ENCODE results near the gene HSD3B7. TPM values are rescaled to one million over a fixed set of nuclear protein-coding genes. Genes with fewer than 3 reads are reported as not detected.

Gene HSD3B7
- total and polyA plus RNA-seq, 2 donors (not counting 1 experiment from before 2014, with no cell fraction given), result 0.89 to 1.2 TPM

- Histone ChIP-seq H2AFZ (ENCODE audit: insufficient read depth, low read depth, low read length, poor library complexity, severe bottlenecking) (no peak overlapping the region), H3K27ac (ENCODE audit: low read length in 2 of 2) (no peak overlapping the region), H3K9me3 (ENCODE audit: control extremely low read depth in 1 of 3, control insufficient read depth in 2 of 3, insufficient read depth in 1 of 3, low read length in 2 of 3) (no peaks in the 10 kb centered on the region), H3K4me1 (ENCODE audit: control insufficient read depth in 2 of 2, insufficient read depth in 2 of 2, low read length in 2 of 2) (no peaks in the 10 kb centered on the region), H4K20me1 (ENCODE audit: control insufficient read depth, insufficient read depth, low read length, poor library complexity, severe bottlenecking) (no peaks in the 10 kb centered on the region), H3K9ac (ENCODE audit: low read length) (no peak overlapping the region), H3K79me2 (ENCODE audit: control insufficient read depth, insufficient read depth, low read length) (no peaks in the 10 kb centered on the region), H3K27me3 (replicated peaks in 1 of 4; ENCODE audit: control extremely low read depth in 1 of 4, control insufficient read depth in 3 of 4, insufficient read depth in 4 of 4, low read length in 3 of 4) (peaks cover 0 to 4% (median 0%) of the 10 kb centered on the region in 4 experiments), H3K36me3 (replicated peaks in 1 of 2; ENCODE audit: control extremely low read depth in 1 of 2, control insufficient read depth in 1 of 2, extremely low read depth in 1 of 2, insufficient read depth in 2 of 2, low read length in 1 of 2) (no peaks in the 10 kb centered on the region), H3K4me3 (ENCODE audit: control extremely low read depth in 1 of 5, extremely low read depth in 1 of 5, insufficient read depth in 1 of 5, low read depth in 2 of 5, low read length in 4 of 5) (no peak overlapping the region), H3K4me2 (replicated peaks; ENCODE audit: low read depth, low read length, poor library complexity, severe bottlenecking) (no peak overlapping the region)
- WGBS (ENCODE audit: insufficient coverage), result 91% methylated on average over 9 of the region's 9 CpGs
- Mint-ChIP-seq H3K27ac (no peak overlapping the region), H3K4me3 (no peak overlapping the region), H3K9me3 (ENCODE audit: insufficient read depth) (no peaks in the 10 kb centered on the region), H3K27me3 (peaks cover 4% of the 10 kb centered on the region), H3K4me1 (no peaks in the 10 kb centered on the region)
- POLR2A ChIA-PET, result no interaction called here
- intact Hi-C loops (cut with micrococcal nuclease), result no loop called here
- ATAC-seq (ENCODE audit: low read depth) (no peak), DNase-seq (no peak)
- TF ChIP-seq EZH2 (IDR thresholded peaks at IDR 0.05; ENCODE audit: borderline replicate concordance, insufficient read depth, low read depth, low read length, poor library complexity, severe bottlenecking), result no peak
- CTCF ChIA-PET, result interaction anchor here (0.9 to 2.1 kb wide), 2 partner anchors 15 to 19 kb away, joined by 3 to 7 read pairs; partner anchors contain the start of gene HSD3B7
Observed at GRCh38 chr16:31002862-31003341, 17.9 kb downstream of the HSD3B7 start.

DNA sequence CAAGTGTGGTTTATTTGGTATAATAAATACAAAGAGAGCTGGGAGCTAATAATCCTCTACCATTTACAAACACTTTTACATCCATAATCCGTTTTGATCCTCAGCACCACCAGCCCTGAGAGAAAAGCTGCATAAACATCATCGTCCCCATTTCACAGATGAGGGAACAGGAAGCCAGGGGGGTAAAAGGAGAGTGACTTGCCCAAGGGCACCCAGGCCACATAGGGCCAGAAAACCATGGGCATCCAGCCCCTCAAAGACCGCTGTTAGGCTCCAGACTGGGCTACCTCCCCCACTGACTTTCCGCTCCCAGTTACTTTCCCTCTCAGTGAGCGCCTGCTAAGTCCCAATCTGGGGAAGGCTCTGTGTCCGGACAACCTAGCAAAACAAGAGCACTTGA, 18.7 kb downstream of the HSD3B7 start:
- Histone ChIP-seq H3K4me3 (ENCODE audit: control extremely low read depth in 1 of 5, extremely low read depth in 1 of 5, insufficient read depth in 1 of 5, low read depth in 2 of 5, low read length in 4 of 5) (no peak overlapping the region), H3K4me1 (ENCODE audit: control insufficient read depth in 2 of 2, insufficient read depth in 2 of 2, low read length in 2 of 2) (no peaks in the 10 kb centered on the region), H3K27me3 (replicated peaks in 1 of 4; ENCODE audit: control extremely low read depth in 1 of 4, control insufficient read depth in 3 of 4, insufficient read depth in 4 of 4, low read length in 3 of 4) (peaks cover 0 to 4% (median 2%) of the 10 kb centered on the region in 4 experiments), H3K9me3 (ENCODE audit: control extremely low read depth in 1 of 3, control insufficient read depth in 2 of 3, insufficient read depth in 1 of 3, low read length in 2 of 3) (no peaks in the 10 kb centered on the region), H3K9ac (ENCODE audit: low read length) (no peak overlapping the region), H3K79me2 (ENCODE audit: control insufficient read depth, insufficient read depth, low read length) (no peaks in the 10 kb centered on the region), H2AFZ (ENCODE audit: insufficient read depth, low read depth, low read length, poor library complexity, severe bottlenecking) (no peak overlapping the region), H4K20me1 (ENCODE audit: control insufficient read depth, insufficient read depth, low read length, poor library complexity, severe bottlenecking) (no peaks in the 10 kb centered on the region), H3K4me2 (replicated peaks; ENCODE audit: low read depth, low read length, poor library complexity, severe bottlenecking) (no peak overlapping the region), H3K36me3 (replicated peaks in 1 of 2; ENCODE audit: control extremely low read depth in 1 of 2, control insufficient read depth in 1 of 2, extremely low read depth in 1 of 2, insufficient read depth in 2 of 2, low read length in 1 of 2) (no peaks in the 10 kb centered on the region), H3K27ac (ENCODE audit: low read length in 2 of 2) (no peak overlapping the region)
- ATAC-seq (ENCODE audit: low read depth), result no peak
- POLR2A ChIA-PET, result no interaction called here
- DNase-seq, result no peak
- WGBS (ENCODE audit: insufficient coverage), result 88% methylated on average over 4 of the region's 6 CpGs
- no peak overlapping the region for H3K4me3 Mint-ChIP-seq
- intact Hi-C loops (cut with micrococcal nuclease), result no loop called here
- no peak overlapping the region for H3K27ac Mint-ChIP-seq
- H3K4me1 Mint-ChIP-seq, result no peaks in the 10 kb centered on the region
- TF ChIP-seq CTCF (IDR thresholded peaks at IDR 0.05) (no peak), EZH2 (IDR thresholded peaks at IDR 0.05; ENCODE audit: borderline replicate concordance, insufficient read depth, low read depth, low read length, poor library complexity, severe bottlenecking) (no peak)
- H3K9me3 Mint-ChIP-seq (ENCODE audit: insufficient read depth), result no peaks in the 10 kb centered on the region
- CTCF ChIA-PET, result no interaction called here
- H3K27me3 Mint-ChIP-seq, result peaks cover 4% of the 10 kb centered on the region
